CD4-positive, alpha-beta T cell treated with Interleukin-17A for 4 hours (primary cell): ENCODE data around the gene HLA-C.
"Not testable (repeated sequence)": the region's sequence is repeated elsewhere in the genome, so short reads cannot be mapped to it uniquely, and the experiment has no call there.

Experiments
- DNase-seq: peaks from one replicate; pipeline ENCODE4 v3.0.0-alpha.2; 2020; ENCODE audit warnings: mixed read lengths

Gene HLA-C

DNA sequence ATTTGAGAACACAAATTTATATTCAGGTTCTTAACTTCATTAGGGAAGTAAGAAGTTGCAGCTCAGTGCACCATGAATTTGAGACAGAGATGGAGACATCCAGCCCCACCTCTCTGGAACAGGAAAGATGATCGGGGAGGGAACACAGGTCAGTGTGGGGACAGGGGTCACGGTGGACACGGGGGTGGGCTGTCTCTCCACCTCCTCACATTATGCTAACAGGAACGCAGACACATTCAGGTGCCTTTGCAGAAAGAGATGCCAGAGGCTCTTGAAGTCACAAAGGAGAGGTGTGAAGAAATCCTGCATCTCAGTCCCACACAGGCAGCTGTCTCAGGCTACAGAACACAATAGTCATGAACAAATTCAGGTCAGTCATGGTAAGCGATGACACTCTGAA lies 3.1 kb downstream of the HLA-C start:
- DNase-seq = no peak

DNA sequence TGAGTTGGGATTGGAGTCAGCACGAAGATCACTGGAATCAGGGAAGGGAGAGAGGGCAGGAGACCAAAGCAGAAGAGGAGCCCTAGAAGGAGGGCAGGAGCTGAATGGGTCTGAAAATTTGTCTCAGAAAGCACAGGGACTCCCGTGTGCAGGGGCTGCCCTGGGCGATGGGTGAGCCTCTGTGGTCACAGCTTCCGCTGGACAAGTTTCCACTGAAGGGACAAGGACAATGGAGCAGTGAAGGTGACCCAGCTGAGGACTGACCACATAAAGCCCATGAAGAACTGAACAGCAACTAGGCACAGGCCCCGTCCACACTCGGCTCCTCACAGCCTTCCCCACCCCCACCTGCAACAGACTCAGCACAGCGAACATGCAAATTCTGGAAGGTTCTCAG lies 3.5 kb downstream of the HLA-C start:
- no peak for DNase-seq

- peak; percentile 23 for DNase-seq
These were observed 4.1 kb downstream of the HLA-C start for GRCh38 chr6:31267651-31268368.

DNA sequence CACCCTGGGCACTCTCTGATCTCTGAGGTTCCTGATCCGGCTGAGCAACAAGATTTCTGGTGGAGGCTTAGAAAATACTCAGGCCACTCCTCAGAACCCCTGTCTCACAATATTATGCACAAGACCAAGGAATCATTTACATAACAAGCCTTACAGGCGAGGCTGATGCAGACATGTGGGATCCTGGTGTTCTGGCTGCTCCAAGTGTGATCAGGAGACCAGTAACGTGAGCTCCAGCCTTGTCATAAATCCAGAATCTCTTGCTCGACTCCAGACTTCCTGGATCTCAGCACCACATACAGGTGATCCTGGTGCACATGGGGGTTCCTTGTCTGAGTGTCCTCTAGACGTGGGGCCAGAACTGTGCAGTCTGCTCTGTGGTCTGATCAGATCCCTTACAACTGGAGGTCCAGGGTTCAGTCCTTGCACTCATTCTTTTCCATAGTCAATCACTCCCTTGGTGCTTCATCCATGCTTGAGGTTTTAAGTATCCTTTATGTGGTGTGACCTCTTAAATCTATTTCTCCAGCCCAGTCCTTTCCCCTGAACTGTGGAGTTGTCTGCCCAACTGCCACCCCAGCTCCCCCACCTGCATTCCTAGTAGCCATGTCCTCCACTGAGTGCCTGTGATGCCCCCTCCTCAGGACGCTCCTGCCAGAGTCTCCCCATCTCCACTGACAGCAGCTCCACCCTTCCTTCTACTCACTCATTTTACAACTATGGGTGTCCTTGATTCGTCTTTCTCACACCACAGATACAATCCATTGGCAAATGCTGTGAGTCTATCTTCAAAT lies 5.1 kb downstream of the HLA-C start:
- no peak for DNase-seq

GRCh38 chr6:31265926-31266325 lies 6.0 kb downstream of the HLA-C start:
- no peak for DNase-seq

DNA sequence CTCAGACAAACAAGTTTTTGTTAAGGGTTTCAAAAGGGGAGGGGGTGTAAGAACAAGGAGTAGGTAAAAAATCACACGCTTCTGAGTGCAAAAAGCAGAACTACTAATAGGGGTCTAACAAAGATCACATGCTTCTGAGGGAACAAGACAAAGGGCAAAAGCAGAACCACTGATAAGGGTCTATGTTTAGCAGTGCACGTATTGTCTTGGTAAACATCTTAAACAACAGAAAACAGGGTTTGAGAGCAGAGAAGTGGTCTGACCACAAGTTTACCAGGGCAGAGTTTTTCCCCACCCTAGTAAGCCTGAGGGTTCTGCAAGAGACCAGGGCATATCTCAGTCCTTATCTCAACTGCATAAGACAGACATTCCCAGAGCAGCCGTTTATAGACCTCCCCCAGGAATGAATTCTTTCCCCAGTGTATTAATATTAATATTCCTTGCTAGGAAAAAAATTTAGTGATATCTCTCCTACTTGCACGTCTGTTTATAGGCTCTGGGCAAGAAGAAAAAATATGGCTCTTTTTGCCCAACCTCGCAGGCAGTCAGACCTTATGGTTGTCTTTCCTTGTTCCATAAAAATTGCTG lies 8.5 kb downstream of the HLA-C start:
- not testable (repeated sequence) for DNase-seq

DNA sequence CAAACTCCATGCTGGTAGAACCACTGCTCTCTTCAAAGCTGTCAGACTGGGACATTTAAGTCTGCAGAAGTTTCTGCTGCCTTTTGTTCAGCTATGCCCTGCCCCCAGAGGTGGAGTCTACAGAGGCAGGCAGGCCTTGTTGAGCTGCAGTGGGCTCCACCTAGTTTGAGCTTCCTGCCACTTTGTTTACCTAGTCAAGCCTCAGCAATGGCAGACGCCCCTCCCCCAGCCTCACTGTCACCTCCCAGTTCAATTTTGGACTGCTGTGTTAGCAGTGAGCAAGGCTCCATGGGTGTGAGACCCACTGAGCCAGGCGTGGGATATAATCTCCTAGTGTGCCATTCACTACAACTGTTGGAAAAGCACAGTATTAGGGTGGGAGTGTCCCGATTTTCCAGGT lies 11.9 kb downstream of the HLA-C start:
- DNase-seq = peak; percentile 80

- no peak for DNase-seq
These were observed 19.3 kb downstream of the HLA-C start for GRCh38 chr6:31252625-31253024.

DNA sequence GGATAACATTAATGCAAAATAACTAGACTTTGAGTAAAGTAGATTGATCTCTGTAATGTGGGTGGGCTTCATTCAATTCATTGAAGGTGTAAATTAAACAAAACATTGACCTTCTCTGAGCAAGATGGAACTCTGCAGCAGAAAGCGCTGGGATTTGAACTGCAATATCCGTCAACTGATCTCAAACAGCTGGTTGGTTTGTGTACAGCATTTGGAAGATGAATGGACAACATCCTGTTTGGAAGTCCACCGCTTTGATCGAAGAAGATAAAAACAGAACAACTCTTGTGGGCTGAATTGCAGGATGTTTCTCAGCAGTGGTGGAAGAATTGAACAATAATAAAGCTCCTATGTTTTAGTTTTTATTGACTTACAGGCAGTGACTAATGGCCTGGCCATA lies 20.6 kb downstream of the HLA-C start:
- DNase-seq = no peak

GRCh38 chr6:31249184-31249583 lies 22.7 kb downstream of the HLA-C start:
- no peak for DNase-seq

DNA sequence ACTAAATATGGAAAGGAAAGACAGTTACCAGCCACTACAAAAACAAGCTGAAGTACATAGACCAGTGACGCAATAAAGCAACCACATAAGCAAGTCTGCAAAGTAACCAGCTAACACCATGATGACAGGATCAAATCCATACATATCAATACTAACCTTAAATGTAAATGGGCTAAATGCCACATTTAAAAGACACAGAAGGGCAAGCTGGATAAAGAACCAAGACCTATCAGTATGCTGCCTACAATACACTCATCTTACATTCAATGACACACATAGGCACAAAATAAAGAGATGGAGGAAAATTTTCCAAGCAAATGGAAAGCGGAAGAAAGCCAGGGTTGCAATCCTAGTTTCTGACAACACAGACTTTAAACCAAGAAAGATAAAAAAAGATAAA lies 24.1 kb downstream of the HLA-C start:
- DNase-seq = no peak

DNA sequence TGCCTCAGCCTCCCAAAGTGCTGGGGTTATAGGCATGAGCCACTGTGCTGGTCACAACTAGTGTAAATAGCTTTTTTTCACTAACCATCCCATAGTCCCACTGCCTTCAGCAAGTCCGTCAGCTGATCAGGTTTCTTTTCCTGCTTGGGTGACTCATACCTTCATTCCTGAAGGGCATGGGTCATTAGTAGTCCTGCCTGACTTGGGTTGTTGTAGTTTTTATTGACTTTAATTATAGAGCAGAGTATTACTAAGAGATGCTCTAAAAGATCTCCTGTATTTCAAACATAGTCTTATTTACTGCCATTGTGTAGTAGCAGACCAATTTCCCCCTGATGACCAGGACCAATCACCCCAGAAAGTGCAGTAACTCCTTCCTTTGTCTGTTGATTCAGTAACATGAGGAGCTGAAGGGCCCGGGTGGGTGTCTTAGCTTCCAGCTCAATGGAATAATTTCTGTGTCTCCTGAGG lies 25.8 kb downstream of the HLA-C start:
- DNase-seq = no peak

DNA sequence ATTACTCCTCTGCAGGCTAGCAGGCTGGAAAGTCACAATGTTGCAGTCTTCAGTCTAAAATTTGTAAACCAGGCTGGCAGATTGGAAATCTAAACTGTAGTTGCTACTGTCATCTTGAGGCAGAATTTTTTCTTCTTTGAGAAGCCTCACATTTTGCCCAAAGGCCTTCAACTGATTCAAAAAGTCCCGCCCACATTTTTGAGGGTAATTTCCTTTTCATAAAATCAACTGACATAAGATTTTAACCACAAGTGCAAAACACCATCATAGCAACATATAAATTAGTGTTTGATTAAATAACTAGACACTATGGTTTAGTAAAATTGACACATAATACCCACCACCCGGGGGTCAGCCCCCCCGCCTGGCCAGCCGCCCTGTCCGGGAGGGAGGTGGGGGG lies 28.4 kb downstream of the HLA-C start:
- no peak for DNase-seq

- DNase-seq = no peak
These were observed 32.0 kb downstream of the HLA-C start for GRCh38 chr6:31239854-31240253.

DNA sequence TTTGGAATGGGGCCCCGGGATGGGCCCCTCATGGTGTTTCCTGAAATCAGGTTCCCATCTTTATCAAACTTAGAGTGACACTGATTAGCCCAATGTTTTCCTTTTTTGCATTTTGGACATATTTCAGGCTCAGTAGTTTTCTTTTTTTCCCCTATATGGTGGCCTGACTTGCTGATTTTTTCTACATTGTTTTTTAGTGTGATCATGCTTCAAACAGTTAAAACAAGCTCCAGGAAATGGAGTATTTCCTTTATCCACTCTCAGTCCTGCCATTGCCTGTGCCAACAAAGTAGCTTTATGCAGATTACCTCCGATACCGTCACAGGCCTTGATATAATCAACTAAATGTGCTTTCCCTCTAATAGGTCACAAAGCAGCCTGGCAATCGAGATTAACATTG lies 37.8 kb downstream of the HLA-C start:
- DNase-seq = not testable (repeated sequence)

DNA sequence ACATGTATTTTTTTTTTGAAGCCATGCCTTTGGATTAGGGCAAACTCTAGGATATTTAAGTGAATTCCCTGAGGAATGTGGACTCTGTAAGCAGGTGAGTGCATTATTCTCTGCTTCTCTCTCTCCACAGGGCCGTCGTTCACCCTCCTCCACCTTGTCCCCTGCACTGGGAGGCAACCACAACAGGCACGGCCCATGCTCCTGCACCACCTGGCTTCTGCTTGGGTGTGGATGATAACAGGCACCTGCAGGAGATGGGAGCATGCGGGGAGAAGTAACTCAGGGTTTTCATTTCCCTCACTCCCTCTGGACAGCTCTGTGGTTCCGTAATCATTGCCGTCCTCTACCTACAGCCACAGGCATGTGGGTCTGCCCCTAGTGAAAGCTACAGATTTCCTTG lies 43.4 kb downstream of the HLA-C start:
- DNase-seq = no peak

DNA sequence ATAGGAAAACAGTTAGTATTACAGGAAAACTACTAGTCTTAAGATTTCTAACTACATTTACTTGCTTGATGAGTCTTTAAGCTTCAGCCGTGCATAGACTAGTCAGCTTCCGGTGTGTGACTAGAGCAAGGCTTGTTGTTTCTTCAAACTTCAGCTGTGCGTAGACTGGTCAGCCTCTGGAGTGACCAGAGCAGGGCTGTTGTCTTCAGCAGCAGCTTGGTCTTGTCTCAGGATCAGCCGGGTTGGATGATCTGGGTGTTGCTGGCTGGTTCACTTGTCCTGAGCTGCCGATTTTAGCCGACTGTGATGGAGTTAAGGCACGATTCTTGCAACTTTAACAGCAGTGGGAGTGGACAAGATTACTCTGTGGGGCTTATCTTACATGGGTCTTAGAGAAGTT lies 44.7 kb downstream of the HLA-C start:
- no peak for DNase-seq

DNA sequence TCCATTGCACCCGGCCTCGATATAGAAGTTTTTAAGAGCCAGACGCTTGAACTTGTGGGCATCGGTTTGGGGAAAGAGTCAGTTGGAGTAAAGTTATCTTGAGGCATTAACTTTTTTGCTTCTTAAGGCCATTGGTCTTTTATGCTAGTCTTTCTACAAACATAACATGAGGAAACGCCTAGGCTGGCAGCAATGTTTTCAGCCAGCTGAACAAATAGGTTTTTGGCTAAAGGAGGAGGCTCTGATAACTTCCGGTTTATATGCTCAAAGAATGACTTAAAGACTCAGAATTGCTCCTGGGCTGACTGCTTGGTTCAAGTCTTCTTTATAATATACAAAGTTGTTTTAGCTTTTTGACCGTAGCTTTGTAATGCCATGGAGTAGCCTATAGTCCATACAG lies 46.2 kb downstream of the HLA-C start:
- no peak for DNase-seq

- DNase-seq = no peak
These were observed 49.4 kb downstream of the HLA-C start for GRCh38 chr6:31222496-31222895.
